ENCODE results near the gene RAPGEF2. TPM values are rescaled to one million over a fixed set of nuclear protein-coding genes. Genes with fewer than 3 reads are reported as not detected.

Gene RAPGEF2
- total and polyA plus RNA-seq, 9 donors = 16.9 to 33.6 (median 22.7) TPM

- H3K9me3 ChIP-seq (replicated peaks; ENCODE audit: control insufficient read depth, low read depth, low read length) = no peaks in the 10 kb centered on the region
- no peaks in the 10 kb centered on the region for H3K27me3 ChIP-seq (ENCODE audit: control insufficient read depth, insufficient read depth, low read length)
- H3K27ac ChIP-seq (ENCODE audit: low read length) = no peak overlapping the region
- no peak overlapping the region for H3K4me3 ChIP-seq (ENCODE audit: low read length)
- H3K4me1 ChIP-seq (ENCODE audit: control insufficient read depth, insufficient read depth, low read length) = no peaks in the 10 kb centered on the region
- 100% methylated on average over 2 of the region's 3 CpGs for WGBS (ENCODE audit: insufficient coverage)
- DNase-seq = no peak
- H3K36me3 ChIP-seq (ENCODE audit: control insufficient read depth, insufficient read depth, low read length) = no peaks in the 10 kb centered on the region
Measured at GRCh38 chr4:159205466-159205865, 102.6 kb downstream of the RAPGEF2 start.

DNA sequence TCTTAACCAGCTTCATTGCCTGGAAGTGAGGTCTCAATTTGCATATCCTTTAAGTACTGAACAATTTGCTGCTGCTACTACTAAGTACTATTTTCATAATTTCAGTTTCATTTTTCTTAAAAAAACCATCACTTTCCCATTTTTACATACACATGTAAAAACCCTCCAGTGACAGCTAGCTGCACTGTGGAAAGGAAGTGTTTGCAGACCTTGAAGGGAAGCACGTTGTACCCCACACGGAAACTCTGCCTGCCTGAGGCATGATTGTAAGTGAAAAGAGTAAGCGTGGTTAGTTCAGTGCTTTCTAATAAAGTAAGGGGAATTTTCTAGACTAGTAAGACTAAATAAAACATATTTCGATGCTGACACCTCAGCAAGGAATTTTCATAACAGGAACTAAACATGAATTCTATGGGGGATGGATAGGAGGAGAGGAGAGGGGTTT lies 103.6 kb downstream of the RAPGEF2 start:
- Histone ChIP-seq H3K4me1 (ENCODE audit: control insufficient read depth, insufficient read depth, low read length) (peaks cover 3% of the 10 kb centered on the region), H3K36me3 (ENCODE audit: control insufficient read depth, insufficient read depth, low read length) (no peaks in the 10 kb centered on the region), H3K27me3 (ENCODE audit: control insufficient read depth, insufficient read depth, low read length) (no peaks in the 10 kb centered on the region), H3K9me3 (replicated peaks; ENCODE audit: control insufficient read depth, low read depth, low read length) (no peaks in the 10 kb centered on the region), H3K27ac (ENCODE audit: low read length) (no peak overlapping the region), H3K4me3 (ENCODE audit: low read length) (no peak overlapping the region)
- peak; percentile 18 for DNase-seq
- WGBS (ENCODE audit: insufficient coverage) = no CpG with 5 or more reads among the region's 4 CpGs

DNA sequence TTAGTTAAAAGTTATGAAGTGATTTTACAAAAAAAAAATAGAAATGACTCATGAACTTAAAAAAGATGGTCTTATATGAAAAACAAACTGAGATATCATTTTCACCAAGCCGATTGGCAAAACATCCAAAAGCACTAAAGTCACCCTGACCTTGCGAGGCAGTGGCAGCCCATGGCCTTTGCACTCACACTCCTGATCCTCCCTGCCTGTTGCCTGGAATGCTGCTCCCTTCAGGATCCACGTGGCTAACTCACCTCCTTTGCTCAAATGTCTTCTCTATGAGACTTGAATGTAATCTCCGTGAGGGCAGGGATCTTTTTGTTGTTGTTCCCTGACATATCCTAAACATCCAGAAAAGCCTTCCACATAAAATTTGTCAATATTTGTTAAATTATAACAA lies 106.4 kb downstream of the RAPGEF2 start:
- peaks cover 5% of the 10 kb centered on the region for H3K4me1 ChIP-seq (ENCODE audit: control insufficient read depth, insufficient read depth, low read length)
- no peaks in the 10 kb centered on the region for H3K27me3 ChIP-seq (ENCODE audit: control insufficient read depth, insufficient read depth, low read length)
- H3K9me3 ChIP-seq (replicated peaks; ENCODE audit: control insufficient read depth, low read depth, low read length) = no peaks in the 10 kb centered on the region
- no peak overlapping the region for H3K4me3 ChIP-seq (ENCODE audit: low read length)
- no peak overlapping the region for H3K27ac ChIP-seq (ENCODE audit: low read length)
- no peak for DNase-seq
- H3K36me3 ChIP-seq (ENCODE audit: control insufficient read depth, insufficient read depth, low read length) = no peaks in the 10 kb centered on the region
- WGBS (ENCODE audit: insufficient coverage) = 100% methylated on average over 2 of the region's 4 CpGs

- peak; percentile 24 for DNase-seq
- H3K27me3 ChIP-seq (ENCODE audit: control insufficient read depth, insufficient read depth, low read length) = no peaks in the 10 kb centered on the region
- peaks cover 5% of the 10 kb centered on the region for H3K4me1 ChIP-seq (ENCODE audit: control insufficient read depth, insufficient read depth, low read length)
- no peak overlapping the region for H3K4me3 ChIP-seq (ENCODE audit: low read length)
- WGBS (ENCODE audit: insufficient coverage) = 38% methylated on average over 1 of the region's 3 CpGs
- H3K27ac ChIP-seq (ENCODE audit: low read length) = peak overlapping the region; percentile 33
- H3K9me3 ChIP-seq (replicated peaks; ENCODE audit: control insufficient read depth, low read depth, low read length) = no peaks in the 10 kb centered on the region
- no peaks in the 10 kb centered on the region for H3K36me3 ChIP-seq (ENCODE audit: control insufficient read depth, insufficient read depth, low read length)
Measured at GRCh38 chr4:159210975-159211374, 108.1 kb downstream of the RAPGEF2 start.

DNA sequence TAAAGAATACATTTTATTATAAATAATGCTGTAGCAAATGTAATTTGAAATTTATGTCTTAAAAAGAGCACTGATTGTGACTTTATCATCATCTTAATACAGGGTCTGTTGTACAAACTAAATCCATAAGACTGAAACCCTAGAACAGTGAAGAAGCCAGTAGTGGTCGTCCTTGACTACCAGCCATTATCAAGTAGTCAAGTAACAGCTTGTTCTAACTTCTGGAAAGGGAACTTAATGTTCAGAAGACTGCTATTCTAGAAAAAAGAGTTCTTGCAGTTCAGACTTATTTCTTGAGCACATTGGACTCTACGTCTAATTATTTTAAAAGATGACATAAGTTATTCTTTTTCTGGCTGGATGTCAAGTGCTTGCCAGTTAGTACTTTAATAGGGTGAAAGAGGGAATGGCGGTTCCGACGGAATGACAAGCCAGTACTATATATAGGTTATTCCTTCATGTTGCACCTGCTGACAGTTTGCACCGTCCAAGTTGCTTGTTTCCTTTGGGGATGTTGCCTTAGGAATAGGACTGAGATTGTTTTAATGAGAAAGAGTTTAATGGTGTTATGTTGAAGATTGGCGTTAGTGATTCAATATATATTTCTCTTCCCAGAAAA lies 109.9 kb downstream of the RAPGEF2 start:
- Histone ChIP-seq H3K9me3 (replicated peaks; ENCODE audit: control insufficient read depth, low read depth, low read length) (no peaks in the 10 kb centered on the region), H3K36me3 (ENCODE audit: control insufficient read depth, insufficient read depth, low read length) (no peaks in the 10 kb centered on the region), H3K4me1 (ENCODE audit: control insufficient read depth, insufficient read depth, low read length) (peaks cover 5% of the 10 kb centered on the region), H3K27ac (ENCODE audit: low read length) (peak overlapping the region; percentile 80), H3K4me3 (ENCODE audit: low read length) (no peak overlapping the region), H3K27me3 (ENCODE audit: control insufficient read depth, insufficient read depth, low read length) (no peaks in the 10 kb centered on the region)
- no CpG with 5 or more reads among the region's 7 CpGs for WGBS (ENCODE audit: insufficient coverage)
- peak; percentile 62 for DNase-seq

DNA sequence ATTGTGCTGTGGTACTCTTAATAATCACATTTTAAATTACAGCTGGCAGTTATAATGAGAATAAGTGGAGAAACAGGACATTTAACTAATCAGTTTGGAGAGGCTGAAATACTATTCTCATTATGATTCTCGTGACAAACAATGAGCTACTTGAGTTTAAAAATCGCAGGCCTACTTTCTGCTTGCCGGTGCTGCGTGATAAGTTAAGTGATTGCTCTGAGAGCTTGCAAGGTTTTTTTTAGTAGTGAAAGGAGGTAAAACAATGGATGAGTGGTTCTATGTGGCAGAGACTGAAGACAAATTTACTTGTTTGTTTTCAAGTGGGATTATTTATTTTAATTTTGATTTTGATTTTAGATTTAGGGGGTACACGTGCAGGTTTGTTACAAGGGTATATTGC lies 114.0 kb downstream of the RAPGEF2 start:
- H3K27ac ChIP-seq (ENCODE audit: low read length) = no peak overlapping the region
- H3K9me3 ChIP-seq (replicated peaks; ENCODE audit: control insufficient read depth, low read depth, low read length) = no peaks in the 10 kb centered on the region
- no peak for DNase-seq
- H3K4me1 ChIP-seq (ENCODE audit: control insufficient read depth, insufficient read depth, low read length) = no peaks in the 10 kb centered on the region
- WGBS (ENCODE audit: insufficient coverage) = 88% methylated on average over 4 of the region's 5 CpGs
- no peak overlapping the region for H3K4me3 ChIP-seq (ENCODE audit: low read length)
- no peaks in the 10 kb centered on the region for H3K27me3 ChIP-seq (ENCODE audit: control insufficient read depth, insufficient read depth, low read length)
- no peaks in the 10 kb centered on the region for H3K36me3 ChIP-seq (ENCODE audit: control insufficient read depth, insufficient read depth, low read length)

- no peak overlapping the region for H3K4me3 ChIP-seq (ENCODE audit: low read length)
- no peak overlapping the region for H3K27ac ChIP-seq (ENCODE audit: low read length)
- no peaks in the 10 kb centered on the region for H3K36me3 ChIP-seq (ENCODE audit: control insufficient read depth, insufficient read depth, low read length)
- H3K9me3 ChIP-seq (replicated peaks; ENCODE audit: control insufficient read depth, low read depth, low read length) = no peaks in the 10 kb centered on the region
- H3K4me1 ChIP-seq (ENCODE audit: control insufficient read depth, insufficient read depth, low read length) = no peaks in the 10 kb centered on the region
- no CpG with 5 or more reads among the region's 1 CpG for WGBS (ENCODE audit: insufficient coverage)
- DNase-seq = no peak
- no peaks in the 10 kb centered on the region for H3K27me3 ChIP-seq (ENCODE audit: control insufficient read depth, insufficient read depth, low read length)
Measured at GRCh38 chr4:159219862-159220261, 117.0 kb downstream of the RAPGEF2 start.

- Histone ChIP-seq H3K4me3 (ENCODE audit: low read length) (no peak overlapping the region), H3K4me1 (ENCODE audit: control insufficient read depth, insufficient read depth, low read length) (no peaks in the 10 kb centered on the region), H3K27me3 (ENCODE audit: control insufficient read depth, insufficient read depth, low read length) (no peaks in the 10 kb centered on the region), H3K27ac (ENCODE audit: low read length) (no peak overlapping the region), H3K36me3 (ENCODE audit: control insufficient read depth, insufficient read depth, low read length) (no peaks in the 10 kb centered on the region), H3K9me3 (replicated peaks; ENCODE audit: control insufficient read depth, low read depth, low read length) (no peaks in the 10 kb centered on the region)
- DNase-seq = peak; percentile 52
- WGBS (ENCODE audit: insufficient coverage) = 20% methylated on average over 3 of the region's 5 CpGs
Measured at GRCh38 chr4:159220353-159220752, 117.5 kb downstream of the RAPGEF2 start.

- no peak overlapping the region for H3K4me3 ChIP-seq (ENCODE audit: low read length)
- no peak overlapping the region for H3K27ac ChIP-seq (ENCODE audit: low read length)
- DNase-seq = no peak
- no peaks in the 10 kb centered on the region for H3K4me1 ChIP-seq (ENCODE audit: control insufficient read depth, insufficient read depth, low read length)
- H3K27me3 ChIP-seq (ENCODE audit: control insufficient read depth, insufficient read depth, low read length) = no peaks in the 10 kb centered on the region
- H3K36me3 ChIP-seq (ENCODE audit: control insufficient read depth, insufficient read depth, low read length) = no peaks in the 10 kb centered on the region
- 86% methylated on average over 1 of the region's 3 CpGs for WGBS (ENCODE audit: insufficient coverage)
- no peaks in the 10 kb centered on the region for H3K9me3 ChIP-seq (replicated peaks; ENCODE audit: control insufficient read depth, low read depth, low read length)
Measured at GRCh38 chr4:159221280-159221679, 118.4 kb downstream of the RAPGEF2 start.

DNA sequence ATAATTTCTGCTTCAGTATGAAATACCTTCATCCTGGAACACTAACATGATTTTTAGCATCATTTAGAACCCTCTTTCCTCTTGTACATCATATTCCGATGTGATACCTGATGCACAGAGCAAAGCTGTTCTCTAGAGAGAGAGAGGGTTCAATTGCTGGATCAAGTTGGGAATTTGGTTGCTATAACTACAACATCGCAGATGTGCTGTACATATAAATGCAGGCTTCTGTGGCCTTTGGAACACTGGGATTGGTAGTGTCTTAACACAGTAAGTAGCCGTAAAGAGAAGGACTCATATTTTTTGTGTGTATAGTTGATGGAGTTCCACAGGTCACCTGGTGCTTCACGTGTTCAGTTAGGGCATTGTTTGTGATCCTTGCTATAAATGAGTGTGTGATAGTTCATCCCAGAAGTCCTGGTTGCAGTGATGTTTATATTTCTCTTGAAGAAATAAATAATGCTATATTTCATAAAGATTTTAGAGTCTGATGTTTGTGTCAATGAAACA lies 119.2 kb downstream of the RAPGEF2 start:
- 68% methylated on average over 2 of the region's 4 CpGs for WGBS (ENCODE audit: insufficient coverage)
- Histone ChIP-seq H3K27ac (ENCODE audit: low read length) (no peak overlapping the region), H3K27me3 (ENCODE audit: control insufficient read depth, insufficient read depth, low read length) (no peaks in the 10 kb centered on the region), H3K9me3 (replicated peaks; ENCODE audit: control insufficient read depth, low read depth, low read length) (no peaks in the 10 kb centered on the region), H3K4me3 (ENCODE audit: low read length) (no peak overlapping the region), H3K4me1 (ENCODE audit: control insufficient read depth, insufficient read depth, low read length) (no peaks in the 10 kb centered on the region), H3K36me3 (ENCODE audit: control insufficient read depth, insufficient read depth, low read length) (no peaks in the 10 kb centered on the region)
- DNase-seq = peak; percentile 20

- Histone ChIP-seq H3K4me3 (ENCODE audit: low read length) (no peak overlapping the region), H3K4me1 (ENCODE audit: control insufficient read depth, insufficient read depth, low read length) (peaks cover 10% of the 10 kb centered on the region), H3K27ac (ENCODE audit: low read length) (no peak overlapping the region), H3K36me3 (ENCODE audit: control insufficient read depth, insufficient read depth, low read length) (no peaks in the 10 kb centered on the region), H3K27me3 (ENCODE audit: control insufficient read depth, insufficient read depth, low read length) (no peaks in the 10 kb centered on the region), H3K9me3 (replicated peaks; ENCODE audit: control insufficient read depth, low read depth, low read length) (no peaks in the 10 kb centered on the region)
- DNase-seq = no peak
- WGBS (ENCODE audit: insufficient coverage) = 89% methylated on average over 3 of the region's 3 CpGs
Measured at GRCh38 chr4:159224408-159224807, 121.5 kb downstream of the RAPGEF2 start.
